Activated CD8-positive, alpha-beta T cell treated with anti-CD3 and anti-CD28 coated beads for 36 hours (primary cell): ENCODE data around the gene KDM5B. TPM values are rescaled to one million over a fixed set of nuclear protein-coding genes. Genes with fewer than 3 reads are reported as not detected.

Experiments
- ATAC-seq: fragments of 200-7000 bp; cut with Tn5 transposase; one replicate; pipeline ENCODE4 v1.10.0; 2021; ENCODE audit warnings: mild to moderate bottlenecking, moderate library complexity
- CTCF ChIA-PET: fragments of 350-600 bp; sonication (Branson Sonifier 250); formaldehyde crosslinking; loops from one replicate; lab custom pipeline; 2021; ENCODE audit warnings: antibody characterized with exemption; lab: Charles Lee
- POLR2A ChIA-PET: fragments of 350-600 bp; sonication (Branson Sonifier 250); formaldehyde crosslinking; loops from one replicate; lab custom pipeline; 2021; ENCODE audit warnings: antibody characterized with exemption; lab: Charles Lee
- DNase-seq: peaks from one replicate; pipeline ENCODE4 v3.0.0-alpha.2; 2020
- H3K27ac Mint-ChIP-seq: one replicate; pipeline ENCODE4 v1.8.0; 2021; ENCODE audit warnings: mild to moderate bottlenecking, mixed read lengths
- H3K27me3 Mint-ChIP-seq: one replicate; pipeline ENCODE4 v1.8.0; 2021; ENCODE audit warnings: mixed read lengths
- H3K36me3 Mint-ChIP-seq: one replicate; pipeline ENCODE4 v1.8.0; 2021; ENCODE audit warnings: low read depth, mixed read lengths
- H3K4me1 Mint-ChIP-seq: one replicate; pipeline ENCODE4 v1.8.0; 2021; ENCODE audit warnings: low read depth, mixed read lengths
- H3K4me3 Mint-ChIP-seq: one replicate; pipeline ENCODE4 v1.8.0; 2021; ENCODE audit warnings: mild to moderate bottlenecking, moderate library complexity, mixed read lengths
- H3K9me3 Mint-ChIP-seq: one replicate; pipeline ENCODE4 v1.8.0; 2021; ENCODE audit warnings: mixed read lengths
- CTCF ChIP-seq: fragments of 200-600 bp; IDR thresholded peaks from one replicate; pipeline ENCODE4 v1.8.0; 2022; ENCODE audit warnings: antibody characterized with exemption, mild to moderate bottlenecking
- intact Hi-C: fragments of 100-400 bp; cut with micrococcal nuclease; formaldehyde crosslinking; loops from one replicate; pipeline ENCODE4 v1.10.0; 2022
- total RNA-seq, 2 experiments: library from RNA; stranded (reverse); gene quantifications; one replicate each; pipeline ENCODE4 v1.2.3, GENCODE V29; 2021

Gene KDM5B
- total RNA-seq, 2 experiments from 2014 or later: 54.8 to 60.3 TPM

- Mint-ChIP-seq H3K4me3 (no peak overlapping the region), H3K27ac (no peak overlapping the region), H3K36me3 (no peaks in the 10 kb centered on the region), H3K4me1 (peaks cover 6% of the 10 kb centered on the region), H3K27me3 (no peaks in the 10 kb centered on the region), H3K9me3 (no peaks in the 10 kb centered on the region)
- TF ChIP-seq CTCF: peak; percentile 71
- ChIA-PET CTCF (interaction anchor here (0.6 to 4.4 kb wide), 13 partner anchors 10 to 133 kb away, joined by 3 to 25 read pairs (median 5); no protein-coding TSS in a partner anchor), POLR2A (interaction anchor here (0.8 to 1.4 kb wide), 3 partner anchors 17 to 155 kb away, joined by 3 read pairs; partner anchors contain the start of gene TMEM183A)
- DNase-seq (peak; percentile 74), ATAC-seq (peak; percentile 91)
- intact Hi-C loops: loop anchor here (5.0 kb wide), 1 partner anchor 100 kb away; no protein-coding TSS in a partner anchor
These were observed 44.1 kb upstream of the KDM5B start for GRCh38 chr1:202852163-202852904.

- Mint-ChIP-seq H3K36me3 (no peaks in the 10 kb centered on the region), H3K27ac (no peak overlapping the region), H3K4me1 (peaks cover 6% of the 10 kb centered on the region), H3K9me3 (no peaks in the 10 kb centered on the region), H3K27me3 (no peaks in the 10 kb centered on the region), H3K4me3 (no peak overlapping the region)
- ATAC-seq (no peak), DNase-seq (no peak)
- POLR2A ChIA-PET: no interaction called here
- TF ChIP-seq CTCF: no peak
- CTCF ChIA-PET: interaction anchor here (0.7 to 4.4 kb wide), 8 partner anchors 14 to 100 kb away, joined by 3 to 25 read pairs (median 4); no protein-coding TSS in a partner anchor
- intact Hi-C loops: loop anchor here (5.0 kb wide), 1 partner anchor 98 kb away; no protein-coding TSS in a partner anchor
These were observed 42.6 kb upstream of the KDM5B start for GRCh38 chr1:202850593-202851362.

DNA sequence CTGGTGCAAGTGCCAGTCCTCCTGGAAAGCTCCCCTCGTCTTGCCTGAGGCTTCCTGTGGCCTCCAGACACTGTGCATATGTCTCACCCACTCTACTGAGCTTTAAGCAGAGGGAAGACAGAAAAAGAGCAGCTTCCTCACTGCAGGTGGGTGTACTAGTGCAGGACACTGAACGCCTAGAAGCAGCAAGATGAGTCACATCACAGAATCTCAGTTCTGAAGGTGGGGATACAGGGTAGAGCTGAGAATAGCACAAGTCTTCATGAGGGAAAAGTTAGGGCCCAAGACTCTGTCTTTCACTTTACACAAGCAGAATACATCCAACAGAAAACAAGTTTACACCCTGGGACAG is 39.9 kb upstream of the KDM5B start:
- ATAC-seq (peak; percentile 78), DNase-seq (peak; percentile 31)
- intact Hi-C loops: no loop called here
- no peaks in the 10 kb centered on the region for H3K27me3 Mint-ChIP-seq
- no peak for TF ChIP-seq CTCF
- peaks cover 6% of the 10 kb centered on the region for H3K4me1 Mint-ChIP-seq
- H3K4me3 Mint-ChIP-seq: no peak overlapping the region
- H3K9me3 Mint-ChIP-seq: no peaks in the 10 kb centered on the region
- H3K27ac Mint-ChIP-seq: no peak overlapping the region
- ChIA-PET POLR2A (interaction anchor here (0.6 kb wide), 1 partner anchor 150 kb away, joined by 3 read pairs; no protein-coding TSS in a partner anchor), CTCF (interaction anchor here (1.1 to 2.6 kb wide), 3 partner anchors 15 to 151 kb away, joined by 3 to 9 read pairs (median 5); no protein-coding TSS in a partner anchor)
- H3K36me3 Mint-ChIP-seq: no peaks in the 10 kb centered on the region

DNA sequence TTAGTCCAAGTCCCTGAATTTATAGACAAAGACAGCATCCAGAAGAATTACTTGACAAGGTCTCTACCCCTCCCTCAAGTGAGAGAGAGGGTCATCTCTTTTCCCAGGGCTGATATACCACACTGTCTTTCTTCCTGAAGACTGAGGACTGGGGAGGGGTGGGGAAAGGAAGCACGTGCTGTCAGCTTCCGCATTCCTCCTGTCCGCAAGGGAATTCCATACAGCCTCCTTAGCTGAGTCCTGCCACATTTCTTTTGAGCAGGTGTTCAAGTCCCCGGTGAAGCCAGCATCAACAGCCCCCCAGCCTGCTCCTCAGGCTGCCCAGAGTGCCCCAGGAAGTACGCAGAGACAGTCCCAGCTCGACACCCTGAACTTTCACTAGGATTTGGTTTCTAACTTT is 36.7 kb upstream of the KDM5B start:
- ChIA-PET POLR2A (interaction anchor here (1.6 kb wide), 1 partner anchor 24 kb away, joined by 3 read pairs; no protein-coding TSS in a partner anchor), CTCF (no interaction called here)
- H3K27me3 Mint-ChIP-seq: no peaks in the 10 kb centered on the region
- no peaks in the 10 kb centered on the region for H3K36me3 Mint-ChIP-seq
- ATAC-seq (no peak), DNase-seq (no peak)
- H3K4me3 Mint-ChIP-seq: no peak overlapping the region
- H3K4me1 Mint-ChIP-seq: peaks cover 6% of the 10 kb centered on the region
- H3K9me3 Mint-ChIP-seq: no peaks in the 10 kb centered on the region
- intact Hi-C loops: no loop called here
- H3K27ac Mint-ChIP-seq: no peak overlapping the region
- no peak for TF ChIP-seq CTCF
